ENCODE measurements around the gene ZNF680.
"Not testable (repeated sequence)": the region's sequence is repeated elsewhere in the genome, so short reads cannot be mapped to it uniquely, and the experiment has no call there.

ZNF680 gene

GRCh38 chr7:64555046-64555445 lies 7.8 kb downstream of the ZNF680 start:
- DNase-seq (ENCODE audit: low spot score) = no peak

- DNase-seq (ENCODE audit: low spot score) = not testable (repeated sequence)
These were observed 8.7 kb downstream of the ZNF680 start for GRCh38 chr7:64554188-64554587.

GRCh38 chr7:64551375-64552142 lies 11.3 kb downstream of the ZNF680 start:
- no peak for DNase-seq (ENCODE audit: low spot score)

DNA sequence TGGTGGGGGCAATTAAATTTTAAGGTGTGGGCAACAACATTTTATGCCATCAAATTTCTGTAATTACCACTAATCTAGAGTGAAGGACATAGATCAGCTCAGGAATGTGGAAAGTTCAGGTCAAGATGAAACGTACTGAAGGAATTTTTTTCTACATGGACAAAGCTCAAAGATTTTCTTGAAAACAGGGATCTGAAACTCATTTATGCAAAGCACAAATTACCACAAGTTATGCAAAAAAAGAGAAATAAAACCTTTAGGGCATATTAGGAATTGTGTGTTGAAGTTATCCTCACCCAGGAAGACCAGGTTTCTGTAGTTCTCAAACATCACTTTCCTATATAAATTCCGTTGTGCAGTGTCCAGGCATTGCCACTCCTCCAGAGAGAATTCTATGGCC lies 18.9 kb downstream of the ZNF680 start:
- peak; percentile 37 for DNase-seq (ENCODE audit: low spot score)

DNA sequence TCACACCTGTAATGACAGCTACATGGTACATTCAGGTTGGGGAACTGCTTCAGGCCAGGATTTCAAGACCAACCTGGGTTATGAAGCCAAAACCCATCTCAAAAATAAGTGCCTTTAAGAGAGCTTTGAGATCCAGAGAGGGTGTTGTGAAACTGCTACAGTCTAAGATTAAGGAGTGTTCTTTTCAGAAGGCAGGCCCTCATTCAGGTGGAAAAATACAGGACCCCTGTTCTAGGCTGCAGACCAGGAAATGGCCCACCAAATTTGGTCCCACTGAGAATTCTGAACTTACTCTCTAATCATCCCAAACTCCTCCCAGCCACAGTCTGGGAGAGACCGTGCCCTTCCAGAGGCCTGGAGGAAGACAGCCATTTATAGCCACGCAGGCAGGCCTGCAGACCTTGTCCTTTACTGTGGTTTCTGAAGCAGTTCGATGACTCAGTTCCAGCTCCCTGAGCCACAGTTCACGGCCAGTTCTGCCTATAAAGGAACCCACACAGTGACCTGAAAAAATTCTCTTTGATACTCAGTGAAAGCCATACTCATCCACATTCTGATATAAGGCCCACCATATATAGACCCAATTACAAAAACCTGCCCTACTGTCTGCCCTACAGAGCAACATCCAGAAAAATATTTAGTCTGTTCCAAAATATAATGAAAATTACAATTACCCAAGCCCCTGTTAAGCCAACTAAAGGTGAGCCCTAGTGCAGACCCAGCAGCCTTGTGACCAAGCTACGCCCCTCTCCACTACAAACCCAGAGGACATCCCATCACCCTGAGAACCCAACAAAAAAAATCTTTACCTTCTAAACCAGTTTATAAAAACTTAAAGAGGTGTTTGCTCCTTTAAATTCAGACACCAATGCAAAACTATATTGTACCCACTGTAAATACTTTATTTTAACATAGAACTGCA lies 21.2 kb downstream of the ZNF680 start:
- DNase-seq (ENCODE audit: low spot score) = no peak

DNA sequence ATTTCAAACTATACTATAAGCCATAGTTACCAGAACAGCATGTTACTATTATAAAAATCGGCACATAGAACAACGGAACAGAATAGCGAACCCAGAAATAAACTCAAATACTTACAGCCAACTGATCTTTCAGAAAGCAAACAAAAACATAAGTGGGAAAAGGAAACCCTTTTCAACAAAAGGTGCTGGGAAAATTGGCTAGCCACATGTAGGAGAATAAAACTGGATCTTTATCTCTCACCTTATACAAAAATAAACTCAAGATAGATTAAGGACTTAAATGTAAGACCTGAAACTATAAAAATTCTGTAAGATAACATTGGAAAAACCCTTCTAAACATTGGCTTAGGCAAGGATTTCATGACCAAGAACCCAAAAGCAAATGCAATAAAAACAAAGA lies 29.1 kb downstream of the ZNF680 start:
- no peak for DNase-seq (ENCODE audit: low spot score)

- DNase-seq (ENCODE audit: low spot score) = no peak
These were observed 34.1 kb downstream of the ZNF680 start for GRCh38 chr7:64528770-64529169.

DNA sequence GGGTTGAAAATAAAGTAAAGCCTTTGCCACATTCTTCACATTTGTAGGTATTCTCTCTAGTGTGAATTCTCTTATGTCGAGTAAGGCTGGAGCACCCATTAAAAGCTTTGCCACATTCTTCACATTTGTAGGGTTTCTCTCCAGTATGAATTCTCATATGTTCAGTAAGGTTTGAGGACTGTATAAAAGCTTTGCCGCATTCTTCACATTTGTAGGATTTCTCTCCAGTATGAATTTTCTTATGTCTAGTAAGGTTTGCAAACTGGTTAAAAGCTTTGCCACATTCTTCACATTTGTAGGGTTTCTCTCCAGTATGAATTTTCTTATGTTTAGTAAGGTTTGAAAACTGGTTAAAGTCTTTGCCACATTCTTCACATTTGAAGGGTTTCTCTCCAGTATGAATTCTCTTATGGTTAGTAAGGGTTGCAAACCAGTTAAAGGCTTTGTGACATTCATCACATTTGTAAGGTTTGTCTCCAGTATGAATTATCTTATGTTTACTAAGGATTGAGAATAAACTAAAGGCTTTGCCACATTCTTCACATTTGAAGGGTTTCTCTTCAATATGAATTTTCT lies 41.4 kb downstream of the ZNF680 start:
- no peak for DNase-seq (ENCODE audit: low spot score)

DNA sequence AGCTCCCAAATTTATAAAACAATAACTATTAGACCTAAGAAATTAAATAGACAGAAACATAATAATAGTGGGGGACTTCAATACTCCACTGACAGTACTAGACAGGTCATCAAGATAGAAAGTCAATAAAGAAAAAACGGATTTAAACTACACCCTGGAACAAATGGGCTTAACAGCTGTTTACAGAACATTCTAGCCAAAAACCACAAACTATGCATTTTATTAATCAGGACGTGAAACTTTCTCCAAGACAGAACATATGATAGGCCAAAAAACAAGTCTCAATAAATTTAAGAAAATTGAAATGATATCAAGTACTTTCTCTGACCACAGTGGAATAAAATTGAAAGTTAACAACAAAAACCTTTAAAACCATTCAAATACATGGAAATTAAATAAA lies 46.4 kb downstream of the ZNF680 start:
- DNase-seq (ENCODE audit: low spot score) = no peak

GRCh38 chr7:64515781-64516180 lies 47.1 kb downstream of the ZNF680 start:
- no peak for DNase-seq (ENCODE audit: low spot score)

DNA sequence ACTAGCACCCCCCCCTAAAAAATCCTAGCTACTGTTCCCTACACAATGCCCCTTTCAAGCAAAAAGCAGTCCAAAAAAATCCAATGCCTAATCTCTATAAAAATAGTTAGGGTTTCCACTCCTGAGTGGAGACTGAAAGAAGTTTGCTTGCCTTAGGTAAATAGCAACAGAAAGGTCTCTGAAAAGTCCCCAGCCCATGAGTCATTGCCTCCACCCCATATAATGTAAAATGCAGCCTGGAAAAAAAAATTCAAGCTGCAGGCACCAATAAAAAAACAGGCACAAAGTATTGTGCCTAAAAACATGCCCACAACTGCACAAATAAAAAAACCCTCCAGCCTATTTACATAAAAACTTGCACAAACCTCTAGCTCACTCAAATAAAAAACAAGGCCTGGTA lies 47.5 kb downstream of the ZNF680 start:
- DNase-seq (ENCODE audit: low spot score) = no peak

GRCh38 chr7:64509583-64509982 lies 53.3 kb downstream of the ZNF680 start:
- DNase-seq (ENCODE audit: low spot score) = no peak

- DNase-seq (ENCODE audit: low spot score) = peak; percentile 76
These were observed 58.2 kb downstream of the ZNF680 start for GRCh38 chr7:64504581-64505120.

DNA sequence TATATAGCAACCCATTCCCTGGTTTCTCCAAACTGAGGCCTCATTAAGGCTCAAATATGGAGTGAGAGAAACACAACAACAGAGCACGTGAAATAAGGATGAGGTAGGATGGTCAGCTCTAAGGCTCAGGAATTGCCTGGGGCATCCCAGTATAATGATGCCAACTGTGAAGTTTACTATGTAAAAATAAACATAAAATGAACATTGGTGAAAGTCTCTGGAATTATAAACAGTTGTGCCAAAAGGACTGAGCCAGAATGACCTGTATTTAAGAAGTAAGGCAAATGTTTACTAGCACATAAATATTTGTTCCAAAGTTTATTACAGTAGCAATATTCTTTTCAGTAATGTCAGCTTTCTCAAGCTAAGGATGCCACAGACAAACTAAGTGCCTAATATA lies 64.6 kb downstream of the ZNF680 start:
- DNase-seq (ENCODE audit: low spot score) = no peak

DNA sequence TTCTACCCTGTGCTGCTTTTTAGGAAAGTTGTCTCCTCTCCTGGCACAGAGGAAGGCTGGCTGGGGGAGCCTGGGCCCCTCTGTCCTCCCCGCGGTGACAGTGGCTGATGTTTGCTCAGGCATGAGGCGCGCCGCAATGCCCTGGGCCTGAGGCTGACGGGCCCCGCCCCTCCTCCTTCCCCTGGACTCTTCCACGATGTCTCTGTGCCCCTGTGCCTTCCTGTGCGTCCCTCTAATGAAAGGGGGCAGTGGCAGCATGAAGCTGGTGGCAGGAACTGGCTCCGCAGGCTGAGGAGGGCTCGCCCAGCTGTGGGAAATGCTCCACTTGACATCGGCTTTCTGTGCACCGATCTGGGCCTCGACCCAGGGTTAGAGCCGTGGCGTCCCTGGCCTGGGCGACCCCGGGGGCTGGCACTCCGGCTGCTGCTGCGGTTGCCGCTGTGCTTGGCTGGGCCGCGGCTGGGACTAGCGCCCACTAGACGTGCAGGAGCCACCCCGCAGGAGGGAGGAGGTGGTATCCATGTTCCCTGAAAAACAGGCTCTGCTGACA lies 67.9 kb downstream of the ZNF680 start:
- DNase-seq (ENCODE audit: low spot score) = no peak

- no peak for DNase-seq (ENCODE audit: low spot score)
These were observed 77.2 kb downstream of the ZNF680 start for GRCh38 chr7:64485623-64486022.

Measured in NAMALWA (cell line).